ENCODE measurements around the gene RASEF.

RASEF gene

DNA sequence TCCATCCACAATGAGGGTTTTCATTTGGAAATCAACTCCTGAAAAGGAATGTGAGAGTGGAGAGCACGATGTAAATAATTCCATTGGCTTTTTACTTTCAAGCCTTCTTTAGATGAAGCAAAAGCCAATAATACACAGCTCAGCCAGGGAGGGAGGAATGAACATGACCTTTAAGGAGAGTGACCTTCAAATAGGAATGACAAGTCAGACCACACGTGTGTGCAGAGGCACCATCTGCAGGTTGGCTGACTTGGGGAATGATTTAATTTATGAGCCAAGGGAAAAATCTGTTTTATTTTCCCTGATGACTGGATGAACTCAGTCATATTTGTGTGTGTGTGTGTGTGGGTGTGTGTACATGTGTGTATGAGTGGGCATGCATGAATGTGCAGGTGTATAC is 64.5 kb downstream of the RASEF start:
- no peak overlapping the region for H2AFZ ChIP-seq (ENCODE audit: low read length, unreplicated experiment)

DNA sequence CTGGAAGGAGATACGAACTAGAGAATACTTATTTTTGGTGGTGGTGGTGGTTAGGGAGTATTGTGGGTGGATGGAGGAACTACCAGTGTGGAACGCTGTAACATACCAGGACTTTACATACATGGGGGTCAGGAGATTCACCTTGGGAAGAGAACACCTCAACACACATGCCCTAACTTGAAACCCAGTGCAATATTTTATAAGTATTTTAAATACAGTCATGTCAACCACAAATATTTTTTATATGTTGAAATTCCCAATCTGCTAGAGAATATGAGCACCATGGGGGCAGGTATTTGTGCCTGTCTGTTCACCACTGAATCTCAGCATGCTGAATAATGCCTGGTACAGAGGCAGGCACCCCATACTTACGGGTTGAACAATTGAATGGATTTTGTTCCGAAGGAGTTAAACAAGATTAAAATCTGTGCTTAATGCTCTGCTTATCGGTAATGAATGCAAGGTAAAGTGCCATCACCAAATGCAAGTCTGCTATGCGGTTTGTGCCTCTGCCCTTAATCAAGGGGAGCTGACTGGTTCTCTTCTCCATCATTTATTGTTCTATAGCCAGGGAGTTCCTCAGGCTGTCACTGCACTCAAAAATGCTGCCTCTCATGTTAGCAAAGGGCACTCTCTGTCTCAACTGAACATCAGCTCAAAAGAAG is 65.3 kb downstream of the RASEF start:
- Histone ChIP-seq H3K4me3 (ENCODE audit: low read depth, low read length) (no peak overlapping the region), H3K27ac (ENCODE audit: low read depth, low read length) (no peak overlapping the region), H3K4me1 (ENCODE audit: control insufficient read depth, insufficient read depth, low read length, unreplicated experiment) (no peaks in the 10 kb centered on the region), H2AFZ (ENCODE audit: low read length, unreplicated experiment) (no peak overlapping the region), H3K27me3 (ENCODE audit: insufficient read depth, low read length) (no peaks in the 10 kb centered on the region), H3K36me3 (ENCODE audit: insufficient read depth, low read length) (no peaks in the 10 kb centered on the region), H3K79me2 (ENCODE audit: control insufficient read depth, insufficient read depth, low read length, unreplicated experiment) (no peaks in the 10 kb centered on the region)

More for the DNA sequence above, 64.5 kb downstream of the RASEF start:
- H3K27ac ChIP-seq (ENCODE audit: low read depth, low read length), result no peak overlapping the region
- H3K36me3 ChIP-seq (ENCODE audit: insufficient read depth, low read length), result no peaks in the 10 kb centered on the region
- H3K4me1 ChIP-seq (ENCODE audit: control insufficient read depth, insufficient read depth, low read length, unreplicated experiment), result no peaks in the 10 kb centered on the region
- H3K4me3 ChIP-seq (ENCODE audit: low read depth, low read length), result no peak overlapping the region
- H3K27me3 ChIP-seq (ENCODE audit: insufficient read depth, low read length), result no peaks in the 10 kb centered on the region
- no peaks in the 10 kb centered on the region for H3K79me2 ChIP-seq (ENCODE audit: control insufficient read depth, insufficient read depth, low read length, unreplicated experiment)

DNA sequence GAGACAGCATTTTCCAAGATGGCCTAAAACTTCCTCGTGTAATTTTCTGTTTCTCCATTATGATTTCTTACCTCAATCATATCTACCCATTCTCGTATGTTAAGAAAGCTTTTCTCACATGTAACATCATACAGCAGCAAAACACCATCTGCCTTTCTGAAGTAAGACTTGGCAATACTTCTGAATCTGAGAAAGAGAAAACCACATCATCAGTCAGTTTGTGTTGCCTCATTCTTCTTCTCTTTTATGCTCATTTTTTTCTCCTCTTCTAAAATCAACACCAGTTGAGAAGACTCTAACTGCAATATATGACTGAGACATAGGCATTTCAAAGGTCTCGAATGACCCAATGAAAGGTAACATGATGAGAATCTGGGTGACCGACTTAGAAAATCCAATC is 66.0 kb downstream of the RASEF start:
- Histone ChIP-seq H3K4me1 (ENCODE audit: control insufficient read depth, insufficient read depth, low read length, unreplicated experiment) (no peaks in the 10 kb centered on the region), H2AFZ (ENCODE audit: low read length, unreplicated experiment) (no peak overlapping the region), H3K27me3 (ENCODE audit: insufficient read depth, low read length) (no peaks in the 10 kb centered on the region), H3K79me2 (ENCODE audit: control insufficient read depth, insufficient read depth, low read length, unreplicated experiment) (no peaks in the 10 kb centered on the region), H3K27ac (ENCODE audit: low read depth, low read length) (no peak overlapping the region), H3K36me3 (ENCODE audit: insufficient read depth, low read length) (no peaks in the 10 kb centered on the region), H3K4me3 (ENCODE audit: low read depth, low read length) (no peak overlapping the region)

DNA sequence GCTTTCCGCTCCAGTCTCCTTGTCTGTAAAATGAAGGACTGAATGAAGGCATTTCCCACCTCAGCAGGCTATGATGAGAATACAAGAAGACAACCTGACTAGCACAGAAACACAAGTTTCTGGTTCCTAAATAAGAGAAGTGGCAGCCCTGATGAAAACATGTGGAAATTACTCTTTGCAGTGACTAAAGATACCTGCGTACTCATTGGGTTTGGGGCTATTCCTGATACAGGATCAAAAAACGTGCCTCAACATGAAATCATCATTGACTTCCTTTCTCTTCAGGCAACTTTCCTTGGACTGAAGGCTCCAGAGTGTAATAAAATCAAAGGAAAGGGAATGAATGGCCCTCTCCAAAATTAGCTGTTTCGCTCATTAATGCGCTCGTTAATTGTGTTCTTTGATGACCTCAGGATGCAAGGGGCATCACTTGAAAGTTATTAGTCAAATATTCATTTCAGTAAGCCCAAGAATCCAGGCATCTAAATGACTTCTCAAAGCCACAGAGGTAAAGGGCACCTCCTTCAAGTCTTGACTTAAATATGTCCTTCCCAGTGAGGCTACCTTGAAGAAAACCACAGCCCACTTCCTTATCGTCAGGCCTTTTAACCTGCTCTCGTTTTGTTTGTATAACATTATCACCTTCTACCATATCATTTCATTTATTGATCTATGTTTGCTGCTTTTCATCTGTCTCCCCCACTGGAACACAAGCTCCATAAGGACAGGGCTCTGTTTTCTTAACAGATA is 68.9 kb downstream of the RASEF start:
- H3K27me3 ChIP-seq (ENCODE audit: insufficient read depth, low read length), result no peaks in the 10 kb centered on the region
- no peaks in the 10 kb centered on the region for H3K36me3 ChIP-seq (ENCODE audit: insufficient read depth, low read length)
- H2AFZ ChIP-seq (ENCODE audit: low read length, unreplicated experiment), result no peak overlapping the region
- no peaks in the 10 kb centered on the region for H3K4me1 ChIP-seq (ENCODE audit: control insufficient read depth, insufficient read depth, low read length, unreplicated experiment)
- no peaks in the 10 kb centered on the region for H3K79me2 ChIP-seq (ENCODE audit: control insufficient read depth, insufficient read depth, low read length, unreplicated experiment)
- no peak overlapping the region for H3K4me3 ChIP-seq (ENCODE audit: low read depth, low read length)
- H3K27ac ChIP-seq (ENCODE audit: low read depth, low read length), result no peak overlapping the region

DNA sequence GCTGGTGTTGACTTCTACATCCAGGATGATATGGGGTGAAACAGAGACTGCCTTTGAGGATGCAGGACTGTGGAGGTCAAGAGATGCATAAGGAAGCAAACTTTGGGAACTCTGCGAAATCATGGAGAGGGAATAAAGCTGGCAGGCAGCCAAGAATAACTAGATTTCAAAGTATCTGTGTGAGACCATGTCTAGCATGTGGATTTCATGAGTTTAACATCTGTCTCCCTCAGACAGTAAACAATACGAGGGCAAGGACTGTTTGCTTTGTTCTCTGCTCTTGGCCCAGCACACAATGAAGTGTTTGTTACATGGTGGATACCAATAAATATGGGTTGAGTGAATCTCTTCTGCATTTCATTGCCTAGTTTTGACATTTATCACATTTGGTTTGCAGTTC is 71.3 kb downstream of the RASEF start:
- Histone ChIP-seq H2AFZ (ENCODE audit: low read length, unreplicated experiment) (no peak overlapping the region), H3K27me3 (ENCODE audit: insufficient read depth, low read length) (no peaks in the 10 kb centered on the region), H3K4me1 (ENCODE audit: control insufficient read depth, insufficient read depth, low read length, unreplicated experiment) (no peaks in the 10 kb centered on the region), H3K36me3 (ENCODE audit: insufficient read depth, low read length) (no peaks in the 10 kb centered on the region), H3K4me3 (ENCODE audit: low read depth, low read length) (no peak overlapping the region), H3K27ac (ENCODE audit: low read depth, low read length) (no peak overlapping the region), H3K79me2 (ENCODE audit: control insufficient read depth, insufficient read depth, low read length, unreplicated experiment) (no peaks in the 10 kb centered on the region)

DNA sequence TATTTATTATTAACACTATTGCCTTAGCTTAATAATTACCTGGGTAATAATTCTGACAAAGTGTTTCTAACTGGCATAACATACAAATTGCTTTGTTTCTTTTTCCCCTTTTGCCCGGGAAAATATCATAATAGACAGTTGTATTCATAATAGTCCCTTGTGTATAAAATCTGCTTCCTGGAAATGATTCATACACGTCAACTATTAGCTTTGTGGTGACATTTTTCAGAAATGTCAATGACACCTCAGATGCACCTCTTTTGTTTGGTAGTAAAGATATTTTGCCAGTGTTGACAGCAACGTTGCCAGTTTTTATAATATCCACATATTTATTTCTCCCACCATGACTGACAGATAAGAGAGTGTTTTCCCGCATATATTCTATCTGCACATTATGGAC is 73.0 kb downstream of the RASEF start:
- Histone ChIP-seq H3K36me3 (ENCODE audit: insufficient read depth, low read length) (no peaks in the 10 kb centered on the region), H3K27ac (ENCODE audit: low read depth, low read length) (no peak overlapping the region), H2AFZ (ENCODE audit: low read length, unreplicated experiment) (no peak overlapping the region), H3K79me2 (ENCODE audit: control insufficient read depth, insufficient read depth, low read length, unreplicated experiment) (no peaks in the 10 kb centered on the region), H3K4me1 (ENCODE audit: control insufficient read depth, insufficient read depth, low read length, unreplicated experiment) (no peaks in the 10 kb centered on the region), H3K27me3 (ENCODE audit: insufficient read depth, low read length) (no peaks in the 10 kb centered on the region), H3K4me3 (ENCODE audit: low read depth, low read length) (no peak overlapping the region)

DNA sequence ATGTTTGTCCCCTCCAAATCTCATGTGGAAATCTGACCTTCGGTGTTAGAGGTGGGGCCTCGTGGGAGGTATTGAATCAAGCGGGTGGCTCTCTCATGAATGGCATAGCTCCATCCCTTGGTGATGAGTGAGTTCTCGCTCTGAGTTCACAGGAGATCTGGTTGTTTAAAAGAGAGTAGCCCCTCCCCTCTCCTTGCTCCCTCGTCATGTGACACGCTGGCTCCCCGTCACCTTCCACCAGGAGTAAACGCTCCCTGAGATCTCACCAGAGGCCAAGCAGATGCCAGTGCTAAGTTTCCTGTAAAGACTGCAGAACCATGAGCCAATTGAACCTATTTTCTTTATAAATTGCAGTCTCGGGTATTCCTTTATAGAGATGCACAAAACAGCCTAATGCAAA is 74.5 kb downstream of the RASEF start:
- Histone ChIP-seq H3K27me3 (ENCODE audit: insufficient read depth, low read length) (no peaks in the 10 kb centered on the region), H3K4me1 (ENCODE audit: control insufficient read depth, insufficient read depth, low read length, unreplicated experiment) (no peaks in the 10 kb centered on the region), H3K27ac (ENCODE audit: low read depth, low read length) (no peak overlapping the region), H3K36me3 (ENCODE audit: insufficient read depth, low read length) (no peaks in the 10 kb centered on the region), H2AFZ (ENCODE audit: low read length, unreplicated experiment) (no peak overlapping the region), H3K79me2 (ENCODE audit: control insufficient read depth, insufficient read depth, low read length, unreplicated experiment) (no peaks in the 10 kb centered on the region), H3K4me3 (ENCODE audit: low read depth, low read length) (no peak overlapping the region)

DNA sequence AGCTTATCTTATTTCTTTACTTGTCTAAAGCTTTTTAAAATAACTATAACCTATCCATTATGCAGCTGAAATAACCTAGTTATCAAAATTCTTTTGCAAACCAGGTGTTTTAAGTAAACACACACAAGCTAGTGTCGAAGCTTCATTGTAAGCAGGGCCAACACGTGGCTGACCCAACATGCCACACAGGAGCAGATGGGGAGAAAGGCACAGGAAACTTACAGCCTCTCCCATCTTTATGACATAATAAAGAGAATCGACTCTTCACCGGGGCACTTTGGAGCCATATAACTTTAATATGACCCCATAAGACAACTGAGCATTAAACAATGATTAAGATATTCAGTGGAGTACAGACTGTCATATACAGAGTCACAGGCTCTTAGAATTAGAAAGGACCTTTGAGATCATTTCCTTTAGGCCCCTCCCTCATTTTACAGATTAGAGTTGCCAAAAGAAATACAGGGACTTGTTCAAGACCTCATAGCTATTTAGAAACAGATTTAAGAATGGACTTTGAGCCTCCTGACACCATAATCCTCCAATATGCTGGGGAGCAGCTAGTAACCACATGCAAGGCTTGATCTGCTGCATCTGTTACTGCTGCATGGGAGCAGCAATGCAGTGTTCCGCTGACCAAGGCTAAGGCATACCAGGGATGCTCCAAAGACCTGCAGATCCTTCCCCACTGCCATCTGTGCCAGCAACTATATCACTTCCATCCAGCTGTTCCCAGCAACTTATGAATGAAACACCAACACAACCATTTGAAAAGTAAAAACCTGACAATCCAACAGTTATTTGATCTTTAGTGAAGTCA is 75.4 kb downstream of the RASEF start:
- Histone ChIP-seq H3K4me3 (ENCODE audit: low read depth, low read length) (no peak overlapping the region), H3K36me3 (ENCODE audit: insufficient read depth, low read length) (no peaks in the 10 kb centered on the region), H3K4me1 (ENCODE audit: control insufficient read depth, insufficient read depth, low read length, unreplicated experiment) (no peaks in the 10 kb centered on the region), H3K27me3 (ENCODE audit: insufficient read depth, low read length) (no peaks in the 10 kb centered on the region), H3K27ac (ENCODE audit: low read depth, low read length) (no peak overlapping the region), H2AFZ (ENCODE audit: low read length, unreplicated experiment) (no peak overlapping the region), H3K79me2 (ENCODE audit: control insufficient read depth, insufficient read depth, low read length, unreplicated experiment) (no peaks in the 10 kb centered on the region)

DNA sequence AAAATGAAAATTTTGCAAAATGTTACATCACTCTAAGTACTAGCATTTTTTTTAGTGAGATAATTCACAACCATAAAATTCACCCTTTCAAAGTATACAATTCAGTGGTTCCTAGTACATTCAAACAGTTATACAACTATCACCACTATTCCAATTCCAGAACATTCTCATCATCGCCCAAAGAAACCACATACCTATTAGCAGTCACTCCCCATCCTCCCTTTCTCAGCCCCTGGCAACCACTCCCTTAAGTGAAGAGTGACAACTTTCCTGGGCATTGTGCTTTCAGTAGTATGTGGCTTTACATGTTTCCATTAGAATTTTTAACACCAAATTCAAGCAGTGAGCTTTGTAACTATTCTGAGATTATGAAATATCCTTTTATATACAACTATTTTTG is 81.4 kb downstream of the RASEF start:
- H3K27me3 ChIP-seq (ENCODE audit: insufficient read depth, low read length), result no peaks in the 10 kb centered on the region
- H3K27ac ChIP-seq (ENCODE audit: low read depth, low read length), result no peak overlapping the region
- H3K79me2 ChIP-seq (ENCODE audit: control insufficient read depth, insufficient read depth, low read length, unreplicated experiment), result no peaks in the 10 kb centered on the region
- H2AFZ ChIP-seq (ENCODE audit: low read length, unreplicated experiment), result no peak overlapping the region
- H3K4me1 ChIP-seq (ENCODE audit: control insufficient read depth, insufficient read depth, low read length, unreplicated experiment), result no peaks in the 10 kb centered on the region
- H3K36me3 ChIP-seq (ENCODE audit: insufficient read depth, low read length), result no peaks in the 10 kb centered on the region
- no peak overlapping the region for H3K4me3 ChIP-seq (ENCODE audit: low read depth, low read length)

DNA sequence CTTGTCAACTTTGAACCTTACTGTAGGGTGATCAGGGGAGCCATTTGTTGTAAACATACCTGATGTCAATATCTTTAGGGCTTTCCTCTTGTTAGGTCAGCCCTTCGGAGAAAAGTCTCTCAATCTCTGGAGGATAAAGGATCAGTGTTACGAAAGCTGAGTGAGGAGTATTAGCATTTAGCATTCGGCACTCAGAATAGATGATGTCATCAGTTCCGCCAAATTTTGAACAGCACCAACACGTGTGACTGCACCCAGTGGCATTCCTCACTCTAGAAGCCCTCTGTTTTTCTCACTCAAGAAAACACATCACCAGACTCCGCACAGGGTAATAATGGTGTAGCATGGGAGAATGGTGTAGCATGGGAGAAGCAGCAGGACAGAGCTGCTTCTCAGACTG is 87.8 kb downstream of the RASEF start:
- Histone ChIP-seq H3K4me3 (ENCODE audit: low read depth, low read length) (no peak overlapping the region), H3K27me3 (ENCODE audit: insufficient read depth, low read length) (no peaks in the 10 kb centered on the region), H3K4me1 (ENCODE audit: control insufficient read depth, insufficient read depth, low read length, unreplicated experiment) (no peaks in the 10 kb centered on the region), H2AFZ (ENCODE audit: low read length, unreplicated experiment) (no peak overlapping the region), H3K27ac (ENCODE audit: low read depth, low read length) (no peak overlapping the region), H3K79me2 (ENCODE audit: control insufficient read depth, insufficient read depth, low read length, unreplicated experiment) (no peaks in the 10 kb centered on the region), H3K36me3 (ENCODE audit: insufficient read depth, low read length) (no peaks in the 10 kb centered on the region)
